HG02610 (cell line): ENCODE results near the gene POU2AF2.
"Not testable (repeated sequence)": the region's sequence is repeated elsewhere in the genome, so short reads cannot be mapped to it uniquely, and the experiment has no call there.

Experiments used
- ATAC-seq: cut with Tn5 transposase; IDR thresholded peaks from one replicate; pipeline ENCODE4 v1.9.1; 2021; ENCODE audit warnings: mild to moderate bottlenecking, moderate library complexity; ENCODE audit not compliant: unreplicated experiment

POU2AF2 gene

GRCh38 chr11:111245425-111245824 lies at the start of gene POU2AF2:
Gene POU2AF2, plus strand, starts transcription at chr11:111245725. Its CDS starts 129 bp downstream, at chr11:111245854.
- no peak for ATAC-seq

GRCh38 chr11:111200010-111200534 lies 45.5 kb upstream of the POU2AF2 start:
- no peak for ATAC-seq

GRCh38 chr11:111204211-111204610 lies 41.3 kb upstream of the POU2AF2 start:
- no peak for ATAC-seq

GRCh38 chr11:111205632-111206385 lies 39.7 kb upstream of the POU2AF2 start:
- ATAC-seq, result no peak

GRCh38 chr11:111206472-111206871 lies 39.1 kb upstream of the POU2AF2 start:
- ATAC-seq, result no peak

- ATAC-seq, result no peak
These were observed 38.3 kb upstream of the POU2AF2 start for GRCh38 chr11:111207213-111207612.

- ATAC-seq, result no peak
These were observed 35.8 kb upstream of the POU2AF2 start for GRCh38 chr11:111209543-111210355.

GRCh38 chr11:111213256-111213655 lies 32.3 kb upstream of the POU2AF2 start:
- no peak for ATAC-seq

GRCh38 chr11:111220721-111221120 lies 24.8 kb upstream of the POU2AF2 start:
- no peak for ATAC-seq

- no peak for ATAC-seq
These were observed 24.3 kb upstream of the POU2AF2 start for GRCh38 chr11:111221208-111221607.

- ATAC-seq, result not testable (repeated sequence)
These were observed 23.6 kb upstream of the POU2AF2 start for GRCh38 chr11:111221936-111222335.

- not testable (repeated sequence) for ATAC-seq
These were observed 22.6 kb upstream of the POU2AF2 start for GRCh38 chr11:111222821-111223455.

GRCh38 chr11:111225881-111226280 lies 19.6 kb upstream of the POU2AF2 start:
- no peak for ATAC-seq

- ATAC-seq, result no peak
These were observed 15.9 kb upstream of the POU2AF2 start for GRCh38 chr11:111229604-111230003.

GRCh38 chr11:111230122-111230465 lies 15.4 kb upstream of the POU2AF2 start:
- peak; percentile 21 for ATAC-seq

GRCh38 chr11:111231836-111232235 lies 13.7 kb upstream of the POU2AF2 start:
- peak; percentile 41 for ATAC-seq

GRCh38 chr11:111236383-111236782 lies 9.1 kb upstream of the POU2AF2 start:
- no peak for ATAC-seq

- ATAC-seq, result no peak
These were observed 7.6 kb upstream of the POU2AF2 start for GRCh38 chr11:111237926-111238325.

GRCh38 chr11:111246956-111247355 lies 1.4 kb downstream of the POU2AF2 start:
- no peak for ATAC-seq

GRCh38 chr11:111250936-111251335 lies 5.4 kb downstream of the POU2AF2 start:
- no peak for ATAC-seq

GRCh38 chr11:111253131-111253530 lies 7.6 kb downstream of the POU2AF2 start:
- no peak for ATAC-seq
